CD4-positive, alpha-beta T cell treated with Interleukin-4 for 1 hour (primary cell): ENCODE data around the gene MAB21L3.
A peak's percentile ranks its signal among the peaks of the same experiment; 100 is the strongest.
"Not testable (repeated sequence)": the region's sequence is repeated elsewhere in the genome, so short reads cannot be mapped to it uniquely, and the experiment has no call there.

Experiments
- DNase-seq, 2 donors: peaks; one replicate each; pipeline ENCODE4 v3.0.0-alpha.2; 2020 to 2022

Gene MAB21L3

DNA sequence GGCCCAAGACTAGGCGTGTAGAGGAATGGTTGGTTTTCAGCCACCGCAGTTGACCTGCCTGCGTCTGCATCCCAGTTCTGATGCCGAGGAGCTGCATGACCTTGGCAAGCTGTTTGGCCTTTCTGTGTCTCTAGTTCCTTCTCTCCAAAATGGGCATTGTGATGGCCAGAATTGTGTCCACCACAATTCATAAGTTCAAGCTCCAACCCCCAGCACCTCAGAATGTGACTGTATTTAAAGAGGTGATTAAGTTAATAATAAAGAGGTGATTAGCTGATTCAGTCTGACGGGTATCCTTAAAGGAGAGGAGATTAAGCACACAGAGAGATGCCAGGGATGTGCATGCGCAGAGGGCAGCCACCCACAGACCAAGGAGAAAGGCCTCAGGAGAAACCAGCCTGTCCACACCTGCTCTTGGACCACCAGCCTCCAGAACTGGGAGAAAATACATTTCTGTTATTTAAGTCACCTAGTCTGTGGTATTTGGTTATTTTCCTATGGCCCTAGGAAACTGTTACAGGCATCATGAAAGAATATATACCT lies 28.5 kb downstream of the MAB21L3 start:
- DNase-seq: no peak

DNA sequence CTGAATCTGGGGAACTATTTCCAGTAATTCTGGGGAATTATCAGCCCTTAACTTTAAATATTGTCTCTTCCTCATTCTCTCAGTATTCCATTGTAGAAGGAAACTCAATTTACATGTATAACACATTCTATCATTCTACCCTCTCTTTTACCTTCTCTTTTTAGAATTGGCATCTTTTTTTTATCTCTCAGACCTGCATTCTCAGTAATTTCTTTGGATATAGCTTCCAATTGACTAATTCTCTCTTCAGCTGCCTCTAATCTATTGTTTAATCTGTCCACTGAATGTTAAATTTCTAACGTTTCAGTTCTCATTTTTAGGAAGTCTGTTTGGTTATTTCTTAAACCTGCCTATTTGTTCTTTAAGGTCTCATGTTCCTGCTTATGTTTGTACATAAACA lies 33.0 kb downstream of the MAB21L3 start:
- no peak for DNase-seq

DNA sequence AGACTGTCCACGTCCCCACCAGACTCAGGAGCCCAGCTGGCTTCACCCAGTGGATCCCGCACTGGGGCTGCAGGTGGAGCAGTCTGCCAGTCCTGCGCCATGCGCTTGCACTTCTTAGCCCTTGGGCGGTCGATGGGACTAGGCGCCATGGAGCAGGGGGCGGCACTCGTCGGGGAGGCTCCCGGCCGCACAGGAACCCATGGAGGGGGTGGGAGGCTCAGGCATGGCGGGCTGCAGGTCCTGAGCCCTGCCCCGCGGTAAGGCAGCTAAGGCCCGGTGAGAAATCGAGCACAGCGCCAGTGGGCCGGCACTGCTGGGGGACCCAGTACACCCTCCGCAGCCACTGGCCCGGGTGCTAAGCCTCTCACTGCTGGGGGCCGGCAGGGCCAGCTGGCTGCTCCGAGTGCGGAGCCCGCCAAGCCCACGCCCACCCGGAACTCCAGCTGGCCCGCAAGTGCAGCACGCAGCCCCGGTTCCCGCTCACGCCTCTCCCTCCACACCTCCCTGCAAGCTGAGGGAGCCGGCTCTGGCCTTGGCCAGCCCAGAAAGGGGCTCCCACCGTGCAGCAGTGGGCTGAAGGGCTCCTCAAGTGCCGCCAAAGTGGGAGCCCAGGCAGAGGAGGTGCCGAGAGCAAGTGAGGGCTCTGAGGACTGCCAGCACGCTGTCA lies 35.4 kb downstream of the MAB21L3 start:
- DNase-seq: not testable (repeated sequence)

DNA sequence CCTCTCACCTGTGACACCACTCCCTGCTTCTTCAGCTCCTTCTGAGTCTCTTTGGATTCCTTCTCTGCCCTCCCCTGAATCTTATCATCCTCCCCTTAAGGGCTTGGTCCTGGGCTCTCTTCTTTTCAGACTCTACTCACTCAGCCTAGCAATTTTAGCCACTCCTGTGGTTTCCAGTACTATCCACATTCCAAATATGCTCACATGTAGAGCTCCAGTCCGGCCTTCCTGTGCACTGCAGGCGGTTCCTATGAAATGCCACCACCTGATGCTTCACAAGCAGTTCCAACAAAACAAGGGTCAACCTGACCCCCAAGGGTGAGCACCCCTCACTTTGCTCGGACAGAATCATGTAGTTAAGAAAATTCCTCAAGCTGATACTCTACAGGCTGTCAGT lies 35.9 kb downstream of the MAB21L3 start:
- DNase-seq: no peak

DNA sequence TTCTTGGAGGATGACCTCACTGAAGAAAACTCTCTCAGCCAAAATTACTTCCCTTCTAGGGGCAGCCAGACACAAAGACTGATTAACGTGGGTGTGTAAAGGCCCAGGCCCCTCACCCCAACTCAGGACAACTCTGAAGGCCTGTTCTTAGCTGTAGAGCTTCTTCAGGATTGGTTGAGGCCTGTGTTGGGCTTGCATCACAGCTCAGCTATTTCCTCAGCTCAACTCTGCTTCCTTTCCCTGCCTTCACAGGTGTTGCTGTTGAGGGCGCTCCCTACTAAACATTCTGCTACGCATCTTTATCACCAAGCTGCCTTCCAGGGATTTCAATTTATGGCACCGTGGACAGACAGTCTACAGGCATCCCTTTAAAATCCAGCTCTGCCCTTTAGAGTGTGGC lies 36.8 kb downstream of the MAB21L3 start:
- DNase-seq: no peak

DNA sequence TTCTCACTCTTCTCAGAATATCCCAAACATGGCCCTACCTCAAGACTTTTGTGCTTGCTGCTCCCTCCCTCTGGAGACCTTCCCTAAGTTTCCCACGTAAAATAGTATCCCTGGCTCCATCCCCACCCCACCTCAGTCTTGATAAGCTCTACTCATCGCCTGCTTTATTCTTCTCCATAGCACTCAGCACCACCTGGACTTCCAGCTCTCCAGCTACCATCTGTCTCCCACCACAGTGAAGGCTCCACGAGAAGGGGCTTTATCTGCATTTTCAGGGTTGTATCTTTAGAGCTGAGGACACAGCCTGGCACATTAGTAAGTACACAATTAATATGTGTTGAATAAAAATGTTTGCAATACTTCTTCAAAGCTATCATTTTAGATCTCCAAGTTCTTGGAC lies 37.8 kb downstream of the MAB21L3 start:
- no peak for DNase-seq

DNA sequence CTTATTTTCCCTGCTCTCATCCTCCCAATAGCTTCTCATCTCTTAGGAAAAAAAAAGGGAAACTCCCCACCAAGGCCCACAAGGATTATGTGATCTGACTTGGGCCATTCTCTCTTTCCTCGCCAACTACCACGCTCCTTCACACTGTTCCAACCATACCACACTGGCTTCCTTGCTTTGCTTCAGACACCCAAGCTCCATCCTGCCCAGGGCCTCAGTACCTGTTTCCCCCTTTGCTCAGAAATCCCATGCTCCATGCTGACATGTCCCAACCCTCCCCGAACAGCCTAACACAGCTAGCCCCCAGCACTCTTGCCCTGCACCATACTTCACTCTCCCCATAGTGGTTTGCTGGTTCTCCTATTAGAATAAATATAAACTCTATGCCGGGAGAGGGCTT lies 39.2 kb downstream of the MAB21L3 start:
- no peak for DNase-seq

DNA sequence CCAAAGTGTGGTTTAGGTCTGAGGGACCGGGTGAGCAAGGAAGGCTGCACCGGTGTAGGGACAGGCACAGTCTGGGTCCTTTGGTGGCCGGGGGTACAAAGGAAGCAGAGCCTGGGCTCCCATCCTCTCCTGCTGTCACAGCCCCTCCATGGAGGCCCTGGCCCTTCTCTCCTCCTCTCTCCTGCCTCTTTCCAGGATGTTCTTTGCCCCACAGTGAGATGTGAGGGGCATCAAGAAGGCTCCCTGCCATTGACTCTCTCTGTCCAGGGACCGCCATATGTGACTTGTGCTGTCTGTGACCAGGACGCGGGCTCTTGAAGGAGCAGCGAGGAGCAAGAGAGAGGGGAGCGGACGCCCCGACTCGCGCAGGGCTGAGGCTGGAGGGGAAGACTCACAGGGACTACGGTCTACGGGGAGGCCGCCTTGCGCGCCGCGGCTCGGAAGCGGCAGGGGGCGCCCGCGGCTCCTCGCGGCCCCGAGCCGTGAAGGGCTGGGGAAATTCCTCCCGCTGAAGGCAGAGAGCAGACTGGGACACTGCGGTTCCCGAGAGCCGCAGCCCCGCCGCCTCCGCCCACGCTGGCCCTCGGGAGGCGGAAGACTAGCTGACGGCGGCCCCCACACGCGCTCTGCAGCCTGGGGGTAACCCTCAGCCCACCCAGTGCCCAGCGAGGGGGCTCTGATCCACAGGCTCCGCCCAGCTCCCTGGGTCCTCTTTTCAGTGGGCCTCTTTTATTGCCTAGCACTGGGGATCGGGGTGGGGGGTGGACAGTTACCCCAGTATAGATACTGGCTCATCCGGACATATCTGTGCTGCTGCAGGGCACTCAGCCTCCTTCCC lies 40.8 kb downstream of the MAB21L3 start:
- DNase-seq: peak; percentile 83 to 84

DNA sequence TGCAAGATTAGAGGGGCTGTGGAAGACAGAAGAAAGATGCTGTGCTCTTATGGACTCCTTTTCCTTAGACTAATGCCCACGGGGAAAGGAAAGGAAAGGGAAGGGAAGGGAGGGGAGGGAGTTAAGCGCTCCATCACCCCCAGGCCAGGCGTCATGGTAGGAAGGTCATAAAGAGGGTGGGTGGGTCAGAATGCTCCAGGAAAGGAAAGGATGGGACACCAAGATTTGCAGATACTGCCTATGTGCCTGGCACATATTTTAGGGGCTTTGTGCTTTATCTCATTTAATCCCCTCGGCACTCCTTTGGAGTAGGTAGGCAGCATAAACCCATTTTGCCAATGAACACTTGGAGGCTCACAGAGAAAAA lies 41.4 kb downstream of the MAB21L3 start:
- DNase-seq: no peak

DNA sequence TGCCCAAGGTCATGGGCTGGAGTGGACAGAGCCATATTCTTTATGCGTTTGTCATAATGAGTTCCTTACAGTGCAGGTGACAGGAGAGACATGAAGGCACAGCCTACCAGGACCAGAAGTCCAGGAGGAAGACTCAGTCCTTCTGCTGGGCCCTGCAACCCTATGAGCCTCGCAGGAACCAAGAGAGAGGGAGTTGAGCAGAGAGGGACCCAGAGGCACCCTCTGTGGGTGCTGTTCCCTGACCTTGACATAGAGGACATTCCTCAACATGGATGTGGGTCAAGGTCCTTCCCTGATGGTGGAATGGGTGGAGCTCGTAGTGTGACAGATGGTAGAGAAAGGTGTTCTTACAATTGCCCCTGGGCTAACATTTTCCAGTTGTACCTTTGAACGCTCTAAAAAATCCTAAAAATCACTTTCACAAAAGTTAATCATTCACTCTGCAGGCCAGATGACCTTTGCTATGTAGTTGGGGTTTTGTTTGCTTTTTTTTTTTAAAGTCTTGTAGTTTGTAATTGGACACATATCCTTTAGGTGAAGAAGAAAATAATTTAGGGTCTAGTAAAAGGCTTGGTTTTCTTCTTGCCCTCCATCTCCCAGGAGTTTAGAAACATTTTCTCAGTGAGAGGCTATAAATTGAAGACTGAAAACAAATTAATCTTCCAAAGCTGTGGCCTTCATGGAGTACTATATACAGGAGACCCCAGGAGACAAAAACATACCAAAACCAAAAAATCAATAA lies 41.9 kb downstream of the MAB21L3 start:
- DNase-seq: no peak

DNA sequence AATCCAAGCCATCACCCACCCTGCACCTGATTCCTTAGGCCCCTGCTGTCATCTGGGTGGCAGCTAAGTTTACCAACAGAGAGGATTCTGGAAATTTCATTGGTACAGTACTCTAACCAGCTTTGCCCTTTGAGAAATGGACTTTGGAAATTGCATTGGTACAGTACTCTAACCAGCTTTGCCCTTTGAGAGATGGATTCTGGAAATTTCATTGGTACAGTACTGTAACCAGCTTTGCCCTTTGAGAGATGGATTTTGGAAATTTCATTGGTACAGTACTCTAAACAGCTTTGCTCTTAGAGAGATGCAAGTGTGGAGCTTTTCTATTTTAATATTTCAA lies 42.5 kb downstream of the MAB21L3 start:
- DNase-seq: no peak

DNA sequence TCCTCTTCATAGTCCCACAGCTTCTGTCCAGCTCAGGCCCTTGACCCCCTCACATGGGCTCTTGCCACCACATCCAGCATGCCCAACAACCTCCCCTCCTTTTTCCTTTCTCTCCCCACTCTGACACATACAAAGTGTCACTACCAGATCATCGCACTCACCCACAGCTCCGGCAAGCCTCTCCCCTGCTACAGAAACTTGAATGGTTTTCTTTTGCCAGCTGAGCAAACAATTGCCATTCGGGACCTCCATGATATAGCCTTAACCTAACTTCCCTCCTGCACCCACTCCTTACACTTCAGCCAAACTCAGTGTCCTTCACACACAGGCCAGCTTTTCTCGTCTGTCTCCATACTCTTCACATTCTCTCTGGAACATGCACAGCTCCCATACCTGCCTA lies 43.3 kb downstream of the MAB21L3 start:
- DNase-seq: no peak

DNA sequence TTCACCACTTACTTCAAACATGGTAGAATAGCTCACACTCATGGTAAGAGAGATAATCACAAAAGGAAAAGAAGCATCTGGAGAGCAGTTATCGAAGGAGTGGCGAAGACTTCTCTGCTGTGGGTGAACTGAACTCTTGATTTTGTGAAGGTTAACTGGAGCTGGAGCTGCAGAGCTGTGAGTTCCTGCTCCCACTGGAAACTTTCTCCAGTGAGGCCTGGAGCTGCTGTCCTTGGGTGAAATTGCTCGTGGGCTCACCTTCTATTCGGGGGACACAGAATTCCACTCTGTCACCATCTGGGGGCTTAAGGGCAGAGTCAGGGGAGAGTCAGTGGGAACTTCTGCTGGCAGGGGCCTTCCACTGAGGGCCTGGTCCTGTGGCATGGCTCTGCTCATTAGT lies 45.9 kb downstream of the MAB21L3 start:
- DNase-seq: no peak

DNA sequence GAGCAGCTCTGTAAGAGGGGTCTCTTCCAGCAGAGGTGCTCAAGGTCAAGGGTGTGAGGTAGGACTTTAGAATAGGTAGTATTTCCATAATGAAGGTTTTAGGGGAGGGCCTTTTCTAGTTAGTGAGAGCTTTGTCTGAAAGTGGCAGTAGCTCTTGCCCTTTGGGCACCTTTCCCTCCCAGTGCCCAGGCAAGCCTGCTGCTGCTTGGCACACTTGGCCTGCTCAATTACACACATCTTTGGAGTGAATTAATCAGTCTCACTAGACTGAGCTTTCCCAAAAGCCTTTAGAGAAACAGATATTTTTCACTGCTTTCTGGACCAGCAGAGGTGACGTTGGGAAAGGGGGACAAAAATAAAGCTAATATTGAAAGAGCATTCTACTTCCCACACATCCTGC lies 48.0 kb downstream of the MAB21L3 start:
- DNase-seq: no peak

DNA sequence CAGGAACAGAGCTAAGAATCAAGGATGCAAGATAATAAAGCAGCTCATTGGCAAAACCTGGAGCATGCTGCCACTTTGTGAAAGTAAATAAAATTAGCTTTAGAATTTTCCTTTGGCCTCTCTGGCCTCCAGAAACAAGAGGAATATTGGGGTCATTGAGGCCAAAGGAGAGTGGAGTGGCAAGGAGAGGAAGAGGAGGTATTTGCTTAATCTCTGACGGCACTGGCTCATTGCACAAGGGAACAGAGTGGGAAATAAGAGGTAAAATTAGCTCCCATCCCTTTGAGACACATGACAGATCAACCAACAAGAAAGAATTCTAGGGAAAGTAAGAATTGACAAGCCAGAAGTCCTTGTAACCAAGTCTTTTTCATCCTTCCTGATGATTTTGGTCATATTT lies 48.4 kb downstream of the MAB21L3 start:
- no peak for DNase-seq

DNA sequence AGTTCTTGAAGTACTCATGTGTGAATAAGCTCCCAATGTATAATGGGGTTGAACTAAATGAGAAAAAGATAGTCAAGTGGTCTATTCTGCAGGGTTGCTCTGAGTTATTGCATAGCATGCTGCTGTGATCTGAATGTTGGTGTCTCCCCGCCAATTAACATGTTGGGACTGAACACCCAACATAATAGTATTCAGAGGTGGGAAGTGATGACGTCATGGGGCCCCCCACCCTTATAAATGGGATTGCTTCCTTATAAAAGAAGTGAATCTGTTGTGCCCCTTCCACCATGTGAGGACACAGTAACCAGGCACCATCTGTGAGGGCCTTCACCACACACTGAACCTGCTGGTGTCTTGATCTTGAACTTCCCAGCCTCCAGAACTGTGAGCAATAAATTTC lies 50.2 kb downstream of the MAB21L3 start:
- DNase-seq: no peak

DNA sequence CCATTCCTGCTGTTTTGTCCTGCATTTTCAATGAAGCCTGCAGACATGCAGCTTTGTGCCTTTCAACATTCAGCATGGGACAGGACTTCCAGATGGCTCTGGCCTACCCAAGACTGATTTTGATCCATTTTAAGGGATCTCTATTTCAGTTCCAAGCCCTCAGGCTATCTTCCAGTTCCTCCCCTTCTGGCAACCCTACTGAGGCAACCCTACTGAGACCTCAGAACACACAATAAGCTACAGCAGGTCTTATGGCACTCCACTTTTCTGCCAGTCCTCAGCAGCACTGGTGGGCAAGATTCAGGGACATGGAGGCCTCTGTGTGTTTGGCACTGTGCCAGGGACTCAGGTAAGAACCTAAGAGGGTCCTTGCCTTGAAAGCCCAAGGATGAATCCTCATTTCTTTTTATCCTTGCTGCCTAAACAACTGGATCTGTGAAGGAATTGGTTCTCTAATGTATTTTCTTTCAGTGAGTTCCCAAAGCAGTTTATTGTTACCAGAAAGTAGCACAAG lies 50.7 kb downstream of the MAB21L3 start:
- DNase-seq: no peak

DNA sequence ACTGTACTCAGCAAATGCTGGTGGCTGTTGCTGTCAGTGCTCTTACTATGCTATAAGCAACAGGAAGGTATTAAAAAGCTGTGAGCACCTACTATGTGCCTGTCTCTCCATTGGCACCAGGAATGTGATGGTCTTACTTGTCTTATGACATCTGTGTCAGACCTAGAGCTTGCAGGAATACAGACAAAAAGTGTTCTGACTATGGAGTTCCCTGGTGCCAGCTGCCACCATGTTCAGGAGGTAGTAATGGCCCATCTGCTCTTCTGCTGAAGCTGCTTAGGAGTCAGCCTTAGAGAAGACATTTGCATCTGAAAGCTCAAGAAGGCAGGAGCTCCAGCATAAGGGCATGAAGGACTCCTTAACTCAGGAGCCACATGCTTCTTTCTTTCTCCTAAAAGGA lies 52.3 kb downstream of the MAB21L3 start:
- no peak for DNase-seq

DNA sequence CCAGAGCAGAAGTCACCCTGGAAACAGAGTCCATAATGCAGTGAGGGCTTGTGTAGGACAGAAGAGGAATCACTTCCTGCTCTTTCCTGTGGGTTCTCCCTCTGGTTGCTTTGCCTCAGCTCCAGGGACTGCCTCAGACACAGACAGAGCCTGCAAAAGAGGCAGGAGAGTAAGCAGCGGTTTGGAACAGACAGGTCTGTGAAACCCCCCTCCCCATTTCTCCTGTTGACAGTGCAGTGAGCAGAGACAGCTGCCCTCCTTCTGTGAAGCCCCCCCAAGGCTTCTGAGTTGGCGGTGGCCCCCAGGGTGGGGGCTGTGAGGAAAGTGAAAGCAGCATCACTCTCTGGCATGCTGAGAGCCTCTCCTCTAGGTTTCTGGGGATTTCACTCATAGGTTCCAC lies 53.0 kb downstream of the MAB21L3 start:
- DNase-seq: no peak

DNA sequence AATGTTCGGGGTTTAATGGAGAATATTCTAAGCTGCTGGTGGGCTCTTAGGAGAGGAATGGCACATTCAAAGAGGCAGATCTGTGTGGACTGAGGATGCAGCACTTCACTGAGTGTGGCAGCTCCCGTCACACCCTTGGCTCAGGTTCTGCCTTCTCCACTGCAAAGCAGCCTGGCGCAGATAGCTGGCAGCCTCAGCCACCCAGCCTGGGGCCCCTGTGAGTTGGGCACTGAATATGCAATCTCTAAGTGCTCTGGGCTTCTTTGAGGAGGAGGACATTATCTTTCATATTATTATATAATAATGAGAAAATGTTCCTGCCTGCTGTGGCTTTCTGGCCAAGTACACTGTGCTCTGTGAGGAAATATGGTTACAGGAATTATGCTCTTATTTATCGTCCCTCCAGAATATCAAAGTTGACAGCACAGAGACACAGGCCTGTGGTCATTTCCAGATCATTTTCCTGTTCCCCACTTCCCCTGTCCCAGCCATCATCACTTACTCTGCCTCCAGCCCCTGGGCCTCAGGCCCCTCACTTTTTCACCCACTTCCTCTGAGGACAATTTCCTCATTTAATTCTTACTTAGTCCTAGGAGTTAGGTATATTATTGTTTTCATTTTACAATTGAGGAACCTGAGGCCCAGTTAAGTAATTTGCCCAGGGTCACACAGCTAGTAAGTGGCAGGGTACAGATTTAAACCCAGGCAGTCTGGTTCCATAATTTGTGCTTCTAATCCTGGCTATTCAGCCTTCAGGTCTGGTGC lies 53.6 kb downstream of the MAB21L3 start:
- DNase-seq: no peak

DNA sequence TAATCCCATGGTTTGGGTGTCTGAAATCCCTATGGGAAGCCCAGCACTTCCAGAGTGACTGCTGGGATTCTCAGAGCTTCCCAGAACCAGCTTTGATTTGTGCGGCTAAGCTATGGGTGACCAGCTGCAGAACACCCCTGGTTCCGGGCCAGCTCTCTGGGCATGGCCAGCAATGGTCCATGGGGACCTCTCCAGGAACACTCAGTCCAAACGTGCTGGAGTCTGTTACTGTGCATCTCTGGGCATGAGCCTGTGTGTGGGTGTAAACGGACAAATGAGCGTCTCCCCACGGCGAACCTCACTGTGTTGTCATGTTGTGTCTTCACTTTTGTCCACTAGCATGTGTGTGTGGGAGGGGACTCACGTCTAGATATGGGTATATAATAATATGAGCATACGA lies 54.4 kb downstream of the MAB21L3 start:
- no peak for DNase-seq

DNA sequence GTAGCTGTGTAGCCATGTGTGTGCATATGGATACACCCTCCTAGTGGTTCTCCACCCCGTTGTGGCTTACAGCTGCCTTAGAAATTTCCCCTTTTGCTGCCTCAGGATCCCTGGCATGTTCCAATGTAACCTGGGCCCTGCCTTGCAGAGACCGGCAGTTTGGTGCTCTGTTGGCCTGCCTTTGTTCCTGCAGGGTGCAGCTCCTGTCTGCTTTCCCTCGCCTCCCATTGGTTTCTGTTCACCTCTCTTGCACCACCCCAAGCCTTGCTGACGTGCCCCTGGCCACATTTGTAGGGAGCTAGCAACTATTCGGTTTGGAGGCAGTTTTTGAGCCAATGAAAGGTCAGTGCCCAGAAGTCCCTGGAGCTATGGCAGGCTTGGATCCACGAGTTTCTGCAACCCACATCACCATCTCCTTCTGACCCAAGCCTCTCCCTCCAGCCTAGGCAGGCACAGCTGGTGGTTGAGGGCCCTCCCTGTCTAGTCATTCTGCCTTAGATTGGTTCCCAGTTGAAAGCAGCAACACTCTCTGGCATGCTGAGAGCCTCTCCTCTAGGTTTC lies 54.9 kb downstream of the MAB21L3 start:
- DNase-seq: no peak

DNA sequence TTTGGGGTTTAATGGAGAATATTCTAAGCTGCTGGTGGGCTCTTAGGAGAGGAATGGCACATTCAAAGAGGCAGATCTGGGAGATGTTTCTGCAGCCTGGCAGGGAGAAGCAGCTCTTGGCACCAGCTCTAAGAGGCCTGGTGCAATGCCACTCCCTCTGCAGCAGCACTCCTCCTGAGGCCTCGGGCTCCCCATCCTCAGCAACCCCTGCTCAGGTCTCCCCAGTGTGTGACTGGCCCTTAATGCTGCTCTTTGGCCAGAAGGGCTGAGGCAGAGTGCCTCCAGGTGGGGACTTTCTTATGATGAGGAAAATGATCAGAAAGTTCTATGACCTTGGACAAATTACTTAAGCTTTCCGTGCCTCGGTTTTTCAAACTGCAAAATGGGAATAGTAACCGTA lies 55.5 kb downstream of the MAB21L3 start:
- DNase-seq: no peak
